Activated CD4-positive, CD25-positive, alpha-beta regulatory T cell treated with anti-CD3 and anti-CD28 coated beads, Interleukin-2, amount 50 U/mL, for 24 hours (primary cell): Measurements from ENCODE around the gene USP47.
"Not testable (repeated sequence)": the region's sequence is repeated elsewhere in the genome, so short reads cannot be mapped to it uniquely, and the experiment has no call there.

Source experiments
- ATAC-seq, 2 donors: fragments of 150-1000 bp; cut with Tn5 transposase; one replicate each; pipeline ENCODE4 v1.10.0; 2021; ENCODE audit warnings: mild to moderate bottlenecking in 1 of 2, moderate library complexity in 1 of 2

USP47 gene

DNA sequence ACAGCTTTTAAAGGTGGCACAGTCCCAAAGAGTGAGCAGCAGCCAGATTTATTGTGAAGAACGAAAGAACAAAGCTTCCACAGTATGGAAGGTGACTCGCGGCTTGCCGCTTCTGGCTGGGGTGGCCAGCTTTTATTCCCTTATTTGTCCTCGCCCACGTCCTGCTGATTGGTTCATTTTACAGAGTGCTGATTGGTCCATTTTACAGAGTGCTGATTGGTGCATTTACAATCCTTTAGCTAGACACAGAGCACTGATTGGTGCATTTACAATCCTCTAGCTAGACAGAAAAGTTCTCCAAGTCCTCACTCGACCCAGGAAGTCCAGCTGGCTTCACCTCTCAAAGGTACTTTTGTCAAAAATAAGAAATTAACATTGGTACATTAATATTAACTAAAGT, 10.4 kb upstream of the USP47 start:
- ATAC-seq = not testable (repeated sequence)

GRCh38 chr11:11836676-11837231, 5.0 kb upstream of the USP47 start:
- ATAC-seq = no peak

GRCh38 chr11:11839718-11840117, 2.1 kb upstream of the USP47 start:
- no peak for ATAC-seq

DNA sequence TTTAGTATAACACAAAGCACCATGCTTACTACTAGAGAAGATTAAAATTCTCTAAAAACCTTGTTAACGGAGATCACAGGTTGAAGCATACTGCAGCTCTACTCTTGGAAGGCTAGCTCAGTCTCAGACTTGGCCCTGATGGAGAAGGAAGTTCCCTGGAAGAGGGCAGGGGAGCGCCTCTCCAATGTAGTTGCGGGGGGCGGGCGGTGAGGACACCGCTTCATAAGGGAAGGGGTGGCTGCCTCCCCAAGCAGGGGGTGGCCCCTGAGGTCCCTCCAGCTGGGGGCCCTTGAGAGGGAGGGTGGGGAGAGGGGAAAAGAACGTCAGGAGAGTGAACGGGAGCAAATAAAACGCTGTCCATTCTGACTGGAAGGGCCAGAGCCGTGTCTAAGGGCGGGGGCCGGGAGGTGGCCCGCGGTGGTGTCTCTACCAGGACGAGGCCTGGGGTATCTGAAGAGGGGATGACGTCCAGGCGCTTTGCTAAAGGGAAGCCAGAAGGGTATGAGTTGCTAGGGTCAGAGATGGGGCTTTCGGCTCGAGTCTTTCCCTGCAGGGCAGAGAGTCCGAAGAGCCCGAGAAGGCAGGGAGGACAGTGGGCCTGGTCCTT, 553 bp upstream of the USP47 start:
- peak; percentile 1 for ATAC-seq

GRCh38 chr11:11842421-11843008, 743 bp downstream of the USP47 start:
- ATAC-seq = peak; percentile 58 to 65

DNA sequence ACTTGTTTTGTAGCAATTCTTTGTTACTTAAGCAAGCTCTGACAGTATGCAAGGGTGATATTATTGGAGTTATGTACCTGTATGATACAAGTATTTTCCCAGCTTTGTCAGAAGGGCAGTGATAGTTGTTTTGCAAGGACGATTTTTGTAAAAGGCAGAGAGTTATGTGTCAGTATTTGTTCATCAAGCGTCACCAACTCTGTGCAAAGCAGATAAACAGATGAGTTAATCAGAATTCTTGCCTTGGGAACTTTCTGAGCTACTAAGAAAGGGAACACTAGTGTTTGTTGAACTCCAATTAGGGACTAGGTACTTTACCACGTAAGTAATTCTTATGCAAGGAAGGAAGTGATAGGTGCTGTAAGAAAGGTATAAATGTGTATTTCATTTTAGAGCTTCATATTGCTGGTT, 1.4 kb downstream of the USP47 start:
- peak; percentile 56 to 61 for ATAC-seq

GRCh38 chr11:11843642-11844041, 1.9 kb downstream of the USP47 start:
- no peak for ATAC-seq

DNA sequence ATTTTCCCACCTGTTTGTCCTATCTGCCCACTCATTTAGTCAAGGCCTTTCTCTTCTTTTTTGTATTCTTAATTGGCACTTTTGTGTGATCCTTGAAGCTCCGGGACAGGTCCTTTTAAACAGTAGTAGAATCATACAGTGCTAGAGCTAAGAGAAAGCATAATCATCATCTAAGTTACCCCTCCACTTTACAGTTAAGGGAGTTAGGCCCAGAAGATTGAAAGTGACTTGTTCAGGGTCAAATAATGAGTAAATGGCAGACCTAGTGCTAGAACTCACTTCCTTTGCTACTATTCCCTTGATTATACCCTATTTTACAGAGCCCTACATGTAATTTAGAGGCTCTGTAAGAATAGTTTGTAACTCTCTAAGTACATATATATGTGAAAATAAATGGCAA, 2.5 kb downstream of the USP47 start:
- ATAC-seq = no peak

- ATAC-seq = no peak
These were observed 3.3 kb downstream of the USP47 start for GRCh38 chr11:11845071-11845470.

GRCh38 chr11:11845551-11845950, 3.8 kb downstream of the USP47 start:
- ATAC-seq = no peak

DNA sequence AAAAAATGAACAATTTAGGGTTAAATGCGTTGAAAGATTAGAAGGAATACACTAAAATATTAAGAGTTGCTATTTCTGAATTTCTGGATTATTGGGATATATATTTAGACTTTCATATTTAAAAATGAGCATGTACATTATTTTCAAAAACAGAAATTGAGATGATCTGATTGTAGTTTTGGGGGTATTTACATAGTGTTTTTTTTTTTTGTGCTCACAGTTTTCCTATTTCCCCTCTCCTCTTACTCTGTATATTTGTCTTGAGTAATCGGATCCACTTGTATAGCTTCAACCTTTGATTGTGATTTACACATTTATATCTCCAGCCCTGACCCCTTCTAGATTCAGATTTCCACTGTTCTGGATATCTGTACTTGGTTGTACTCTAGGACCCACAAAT, 5.3 kb downstream of the USP47 start:
- no peak for ATAC-seq

DNA sequence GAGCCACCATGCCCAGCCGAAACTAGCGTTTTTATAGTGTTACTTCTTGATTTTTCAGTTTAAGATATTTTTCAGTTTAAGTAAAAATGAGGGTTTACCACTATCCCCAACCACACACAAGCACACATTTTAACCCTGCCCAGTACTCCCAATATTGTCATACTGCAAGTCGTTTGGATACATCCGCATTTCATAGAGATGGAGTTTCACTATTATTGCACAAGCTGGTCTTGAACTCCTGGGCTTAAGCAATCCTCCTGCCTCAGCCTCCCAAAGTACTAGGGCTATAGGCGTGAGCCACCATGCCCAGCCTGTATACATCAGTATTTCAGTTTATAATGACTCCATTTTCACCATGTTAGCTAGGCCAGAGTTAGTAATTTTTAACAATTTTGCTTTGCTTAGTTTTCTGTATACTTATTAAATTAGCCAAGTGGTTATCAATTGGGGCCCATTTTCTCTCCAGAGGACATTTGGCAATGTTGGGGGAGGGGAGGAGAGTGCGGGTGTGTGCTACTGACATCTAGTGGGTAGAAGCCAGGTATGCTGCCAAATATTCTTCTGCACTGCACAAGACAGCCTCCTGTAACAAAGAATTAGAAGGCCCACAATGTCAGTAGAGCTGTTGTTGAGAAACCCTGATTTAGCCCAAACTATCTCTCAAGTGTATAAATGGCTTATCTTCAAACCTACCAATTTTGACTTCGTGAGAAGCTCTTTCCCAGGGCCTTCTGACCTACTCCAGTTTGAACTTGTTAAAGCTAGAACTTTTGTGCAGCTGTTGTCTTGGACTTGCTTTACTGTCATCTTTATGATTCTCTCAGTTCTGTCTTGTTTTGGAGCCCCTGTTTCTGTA, 7.3 kb downstream of the USP47 start:
- peak; percentile 74 to 79 for ATAC-seq

- ATAC-seq = no peak
These were observed 8.9 kb downstream of the USP47 start for GRCh38 chr11:11850668-11851067.

- ATAC-seq = peak in 1 of 2 donors; percentile 38
These were observed 14.9 kb downstream of the USP47 start for GRCh38 chr11:11856638-11857037.

DNA sequence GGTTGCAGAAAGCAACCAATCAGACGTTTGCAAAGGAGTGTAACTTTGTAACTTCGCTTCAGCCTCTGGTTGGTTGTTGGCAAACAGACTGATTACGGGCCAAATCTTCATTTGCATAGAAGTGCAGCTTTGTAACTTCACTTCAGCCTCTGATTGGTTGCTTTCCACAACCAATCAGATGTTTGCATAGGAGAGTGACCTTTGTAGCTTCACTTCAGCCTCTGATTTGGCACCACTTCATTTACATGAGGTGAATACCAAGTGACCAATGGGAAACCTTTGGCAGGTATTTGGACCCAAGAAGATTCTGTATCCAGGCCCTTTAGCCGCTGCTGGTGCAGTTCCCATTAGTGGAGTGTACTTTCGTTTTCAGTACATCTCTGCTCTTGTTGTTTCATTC, 16.0 kb downstream of the USP47 start:
- no peak for ATAC-seq

DNA sequence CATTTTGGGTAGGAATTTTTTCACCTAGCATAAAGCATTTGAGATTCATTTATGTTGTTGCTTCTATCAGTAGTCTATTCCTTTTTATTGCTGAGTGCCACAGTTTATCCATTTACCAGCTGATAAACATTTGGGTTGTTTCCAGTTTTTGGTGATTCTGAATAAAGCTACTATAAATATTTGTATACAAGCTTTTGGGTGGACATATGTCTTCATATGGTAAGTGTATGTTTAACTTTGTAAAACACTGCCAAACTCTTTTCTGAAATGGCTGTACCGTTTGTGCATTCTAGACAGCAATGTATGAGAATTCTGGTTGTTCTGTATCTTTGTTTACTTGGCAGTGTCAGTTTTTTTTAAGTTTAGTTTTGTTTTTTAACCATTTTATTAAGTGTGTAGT, 16.9 kb downstream of the USP47 start:
- ATAC-seq = no peak

DNA sequence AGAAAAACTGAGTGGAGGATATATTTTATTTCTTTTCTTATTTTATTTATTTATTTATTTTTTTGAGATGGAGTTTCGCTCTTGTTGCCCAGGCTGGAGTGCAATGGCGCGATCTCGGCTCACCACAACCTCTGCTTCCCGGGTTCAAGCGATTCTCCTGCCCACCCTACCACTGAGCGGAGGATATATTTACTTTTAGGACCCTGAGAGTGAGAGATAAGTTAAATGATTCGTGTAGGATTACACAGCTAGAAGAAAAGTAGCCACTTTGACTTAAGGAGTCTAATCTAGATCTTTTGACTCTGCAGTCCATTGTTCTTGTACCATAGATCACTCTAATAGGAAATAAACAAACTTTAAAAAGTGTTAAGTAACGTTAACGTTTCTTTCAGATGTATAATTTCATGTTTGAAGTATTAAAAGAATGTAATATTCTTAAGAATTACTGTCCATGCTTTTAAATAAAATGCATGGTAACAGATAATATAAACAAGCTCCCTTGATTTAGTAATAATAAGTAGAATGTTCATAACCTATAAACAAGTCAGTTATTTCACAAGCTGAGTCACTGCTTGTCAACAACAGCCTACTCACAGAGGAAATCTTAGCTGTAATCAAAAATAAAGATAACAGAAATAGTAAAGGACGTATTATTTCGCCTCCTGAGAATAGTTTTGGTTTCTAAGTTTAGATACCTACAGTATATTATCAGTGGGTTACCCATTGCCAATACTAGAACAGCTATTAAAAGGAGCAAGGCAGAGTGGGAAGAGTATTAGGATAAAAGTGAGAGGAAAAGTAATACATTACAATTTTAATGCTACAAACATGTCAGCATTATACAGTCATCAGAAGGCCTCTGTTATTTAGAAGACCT, 18.6 kb downstream of the USP47 start:
- ATAC-seq = peak; percentile 48 to 59

DNA sequence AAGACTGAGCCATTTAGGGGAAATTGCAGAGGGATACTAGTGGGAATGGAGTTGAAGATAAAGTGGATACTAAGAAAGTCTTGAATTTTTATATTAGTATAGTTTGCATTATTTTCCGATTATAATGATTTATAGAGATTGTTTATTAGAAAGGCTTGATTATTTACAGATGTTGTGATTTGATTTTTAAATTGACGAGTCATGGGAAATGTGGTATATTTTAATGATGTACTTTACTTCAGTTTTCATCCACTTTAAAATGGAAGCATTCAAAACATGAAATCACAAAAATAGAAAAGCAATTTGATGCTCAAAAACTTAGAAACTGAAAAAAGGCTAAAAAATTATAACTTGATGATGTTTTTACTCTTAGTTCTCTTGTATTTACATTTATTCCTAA, 21.2 kb downstream of the USP47 start:
- no peak for ATAC-seq

- no peak for ATAC-seq
These were observed 22.6 kb downstream of the USP47 start for GRCh38 chr11:11864332-11864731.

- peak in 1 of 2 donors; percentile 37 for ATAC-seq
These were observed 23.0 kb downstream of the USP47 start for GRCh38 chr11:11864803-11865202.

- ATAC-seq = no peak
These were observed 23.7 kb downstream of the USP47 start for GRCh38 chr11:11865449-11865848.

- ATAC-seq = no peak
These were observed 24.4 kb downstream of the USP47 start for GRCh38 chr11:11866203-11866602.

- ATAC-seq = no peak
These were observed 25.9 kb downstream of the USP47 start for GRCh38 chr11:11867720-11868119.
